Endothelial cell of umbilical vein (primary cell): ENCODE data around the gene SLC6A18. TPM values are rescaled to one million over a fixed set of nuclear protein-coding genes. Genes with fewer than 3 reads are reported as not detected.

Experiments used
- BruUV-seq: library from RNA; stranded (reverse); fragments of 400-500 nt; replicated peaks from 2 replicates; lab custom pipeline; 2021; lab: Mats Ljungman, UMichigan
- CTCF ChIA-PET: fragments of 300-600, 350-600 bp; sonication (Branson Sonifier 250); formaldehyde crosslinking; loops from one replicate; lab custom pipeline; 2021; ENCODE audit warnings: antibody characterized with exemption, inconsistent platforms; lab: Charles Lee
- POLR2A ChIA-PET: fragments of 300-600, 350-600 bp; sonication (Branson Sonifier 250); formaldehyde crosslinking; loops from one replicate; lab custom pipeline; 2021; ENCODE audit warnings: antibody characterized with exemption, inconsistent platforms; lab: Charles Lee
- DNase-seq: peaks from one replicate; pipeline ENCODE4 v3.0.0-alpha.2; 2011; ENCODE audit warnings: low read depth, low spot score
- FAIRE-seq: peaks from 2 replicates; lab custom pipeline; 2011; peaks lifted over from hg19 to GRCh38; lab: Jason Lieb, UNC
- H2AFZ ChIP-seq: 2 replicates; pipeline ENCODE4 v1.6.0; 2012; ENCODE audit warnings: low read depth, low read length, control low read depth, inconsistent platforms
- H3K27ac ChIP-seq: 2 replicates; pipeline ENCODE4 v1.5.1; 2011; ENCODE audit warnings: low read depth, mild to moderate bottlenecking, control low read depth, low read length, moderate library complexity; ENCODE audit not compliant: insufficient read depth
- H3K27me3 ChIP-seq, 2 experiments: 2 replicates each; pipeline versions ENCODE4 v1.6.0 to v1.6.1; 2011; ENCODE audit warnings: low read length in 2 of 2, mixed read lengths in 1 of 2; ENCODE audit not compliant: control insufficient read depth in 2 of 2, insufficient read depth in 2 of 2
- H3K36me3 ChIP-seq, 2 experiments: 2 replicates in 1 of 2; 3 replicates in 1 of 2; pipeline ENCODE4 v1.5.1; 2011; ENCODE audit warnings: low read length in 2 of 2, mild to moderate bottlenecking in 1 of 2, moderate library complexity in 1 of 2; ENCODE audit not compliant: control insufficient read depth in 2 of 2, insufficient read depth in 2 of 2; ENCODE audit errors: extremely low read depth in 1 of 2
- H3K4me1 ChIP-seq: 3 replicates; pipeline ENCODE4 v1.5.1; 2011; ENCODE audit warnings: mild to moderate bottlenecking, low read length; ENCODE audit not compliant: control insufficient read depth, insufficient read depth; ENCODE audit errors: extremely low read depth
- H3K4me2 ChIP-seq: 2 replicates; pipeline ENCODE4 v1.6.1; 2011; ENCODE audit warnings: low read length, control low read depth, mixed read lengths; ENCODE audit not compliant: insufficient read depth
- H3K4me3 ChIP-seq, 3 experiments: fragments of 200-600 bp in 1 of 3; sonication (generic), shearing (Covaris generic) in 1 of 3; replicated peaks in 1 of 3; 2 replicates each; pipeline ENCODE4 v1.5.1; 2011 to 2016; ENCODE audit warnings: control low read depth in 3 of 3, low read length in 3 of 3, mild to moderate bottlenecking in 2 of 3, inconsistent platforms in 1 of 3, low read depth in 1 of 3, moderate library complexity in 1 of 3; ENCODE audit not compliant: insufficient read depth in 1 of 3
- H3K79me2 ChIP-seq: 2 replicates; pipeline ENCODE4 v1.6.0; 2012; ENCODE audit warnings: low read length, inconsistent platforms; ENCODE audit not compliant: control insufficient read depth, insufficient read depth
- H3K9ac ChIP-seq: replicated peaks from 2 replicates; pipeline ENCODE3; 2011; ENCODE audit warnings: low read length, control low read depth; ENCODE audit not compliant: insufficient read depth; ENCODE audit errors: extremely low read depth
- H3K9me1 ChIP-seq: replicated peaks from 3 replicates; pipeline ENCODE4 v1.6.0; 2011; ENCODE audit warnings: mild to moderate bottlenecking, low read length; ENCODE audit not compliant: control insufficient read depth, insufficient read depth; ENCODE audit errors: extremely low read depth
- H3K9me3 ChIP-seq: replicated peaks from 2 replicates; pipeline ENCODE4 v1.5.1; 2012; ENCODE audit warnings: low read length, inconsistent platforms; ENCODE audit not compliant: control insufficient read depth, insufficient read depth
- H4K20me1 ChIP-seq: replicated peaks from 2 replicates; pipeline ENCODE3; 2011; ENCODE audit warnings: mild to moderate bottlenecking, low read length; ENCODE audit not compliant: control insufficient read depth, insufficient read depth; ENCODE audit errors: extremely low read depth
- EZH2 ChIP-seq: IDR thresholded peaks from 2 replicates; pipeline ENCODE4 v1.6.1; 2012; ENCODE audit warnings: borderline replicate concordance, low read depth, mild to moderate bottlenecking, moderate library complexity, low read length, inconsistent platforms; ENCODE audit not compliant: severe bottlenecking
- FOS ChIP-seq: IDR thresholded peaks from 2 replicates; pipeline ENCODE4 v1.6.1; 2011; ENCODE audit warnings: mild to moderate bottlenecking, low read length, moderate library complexity, borderline replicate concordance; ENCODE audit not compliant: insufficient read depth
- GATA2 ChIP-seq: IDR thresholded peaks from 2 replicates; pipeline ENCODE4 v1.7.0; 2011; ENCODE audit warnings: low read depth, mild to moderate bottlenecking, moderate library complexity, mixed read lengths, low read length; ENCODE audit not compliant: insufficient read length, insufficient read depth
- JUN ChIP-seq: IDR thresholded peaks from 2 replicates; pipeline ENCODE4 v1.6.1; 2011; ENCODE audit warnings: borderline replicate concordance, low read depth; ENCODE audit not compliant: insufficient read length, insufficient read depth
- MYC ChIP-seq: IDR thresholded peaks from one replicate; pipeline ENCODE4 v1.6.1; 2011; ENCODE audit warnings: mild to moderate bottlenecking, low read depth, low read length
- POLR2A ChIP-seq: IDR thresholded peaks from 2 replicates; pipeline ENCODE4 v1.6.1; 2012; ENCODE audit warnings: low read depth, mild to moderate bottlenecking, control low read depth, low read length
- POLR2AphosphoS5 ChIP-seq: IDR thresholded peaks from 2 replicates; pipeline ENCODE4 v1.6.1; 2012; ENCODE audit warnings: low read depth, mild to moderate bottlenecking, control low read depth, low read length, moderate library complexity; ENCODE audit not compliant: insufficient read depth
- dilution Hi-C: fragments of 300-500 bp; cut with MboI; formaldehyde crosslinking; loops from one replicate; pipeline ENCODE4 v1.15.0; 2019; ENCODE audit warnings: low sequenced_read_pairs; ENCODE audit not compliant: extremely low pct_ligation_motif_present
- intact Hi-C: fragments of 100-400 bp; cut with micrococcal nuclease; formaldehyde crosslinking; loops from one replicate; pipeline ENCODE4 v1.10.0; 2022
- polyA plus RNA-seq, 4 experiments: library from polyadenylated mRNA; depleted of rRNA in 3 of 4; stranded (reverse) in 3 of 4; unstranded in 1 of 4; fragments of >200 nt; gene quantifications; 2 replicates each; pipeline versions ENCODE4 v1.2.1 to v1.2.3, GENCODE V29; 2011 to 2012; ENCODE audit warnings: missing spikeins in 1 of 4
- total RNA-seq: library from RNA; stranded (reverse); gene quantifications from 2 replicates; pipeline ENCODE4 v1.2.3, GENCODE V29; 2021
- TF ChIP-seq, protein P1 (sequence below), 2 donors: IDR thresholded peaks; 1 replicate in 1 of 2; 2 replicates in 1 of 2; pipeline ENCODE4 v1.5.1; 2011; ENCODE audit warnings: low read length in 2 of 2, mild to moderate bottlenecking in 2 of 2, moderate library complexity in 2 of 2, control low read depth in 1 of 2, inconsistent platforms in 1 of 2, low read depth in 1 of 2; ENCODE audit not compliant: insufficient read depth in 1 of 2; ENCODE audit errors: extremely low read depth in 1 of 2
- TF ChIP-seq, protein P2 (sequence below): IDR thresholded peaks from 2 replicates; pipeline ENCODE4 v1.6.1; 2011; ENCODE audit not compliant: insufficient read depth, insufficient read length

SLC6A18 gene
- total and polyA plus RNA-seq, 2 donors (not counting 3 experiments of a cell fraction or from before 2014, with no cell fraction given): not detected

DNA sequence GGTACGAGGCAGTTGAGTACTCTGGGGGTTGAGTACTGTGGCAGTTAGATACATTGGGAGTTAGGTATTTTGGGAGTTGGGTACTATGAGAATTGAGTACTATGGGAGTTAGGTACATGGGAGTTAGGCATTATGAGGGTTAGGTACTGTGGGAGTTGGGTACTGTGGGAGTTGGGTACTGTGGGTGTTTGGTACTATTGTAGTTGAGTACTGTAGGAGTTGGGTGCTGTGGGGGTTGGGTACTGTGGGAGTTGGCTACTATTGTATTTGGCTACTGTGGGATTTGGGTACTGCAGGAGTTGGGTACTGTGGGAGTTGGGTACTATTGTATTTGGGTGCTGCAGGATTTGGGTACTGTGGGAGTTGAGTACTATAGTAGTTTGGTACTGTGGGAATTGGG lies 28.6 kb upstream of the SLC6A18 start:
- H3K9ac ChIP-seq: no peak overlapping the region
- no peak overlapping the region for H3K4me2 ChIP-seq
- no peak for DNase-seq
- no TSS peak for BruUV-seq
- no peaks in the 10 kb centered on the region for H3K27me3 ChIP-seq
- no peak overlapping the region for H2AFZ ChIP-seq
- no peak for TF ChIP-seq FOS
- TF ChIP-seq, protein P1, sequence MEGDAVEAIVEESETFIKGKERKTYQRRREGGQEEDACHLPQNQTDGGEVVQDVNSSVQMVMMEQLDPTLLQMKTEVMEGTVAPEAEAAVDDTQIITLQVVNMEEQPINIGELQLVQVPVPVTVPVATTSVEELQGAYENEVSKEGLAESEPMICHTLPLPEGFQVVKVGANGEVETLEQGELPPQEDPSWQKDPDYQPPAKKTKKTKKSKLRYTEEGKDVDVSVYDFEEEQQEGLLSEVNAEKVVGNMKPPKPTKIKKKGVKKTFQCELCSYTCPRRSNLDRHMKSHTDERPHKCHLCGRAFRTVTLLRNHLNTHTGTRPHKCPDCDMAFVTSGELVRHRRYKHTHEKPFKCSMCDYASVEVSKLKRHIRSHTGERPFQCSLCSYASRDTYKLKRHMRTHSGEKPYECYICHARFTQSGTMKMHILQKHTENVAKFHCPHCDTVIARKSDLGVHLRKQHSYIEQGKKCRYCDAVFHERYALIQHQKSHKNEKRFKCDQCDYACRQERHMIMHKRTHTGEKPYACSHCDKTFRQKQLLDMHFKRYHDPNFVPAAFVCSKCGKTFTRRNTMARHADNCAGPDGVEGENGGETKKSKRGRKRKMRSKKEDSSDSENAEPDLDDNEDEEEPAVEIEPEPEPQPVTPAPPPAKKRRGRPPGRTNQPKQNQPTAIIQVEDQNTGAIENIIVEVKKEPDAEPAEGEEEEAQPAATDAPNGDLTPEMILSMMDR (IDR thresholded peaks at IDR 0.05; ENCODE audit: extremely low read depth in 1 of 2, insufficient read depth in 1 of 2, low read depth in 1 of 2, low read length in 2 of 2): no peak
- TF ChIP-seq GATA2: no peak
- no peak for TF ChIP-seq POLR2A
- no peak for TF ChIP-seq EZH2
- no peak for TF ChIP-seq JUN
- TF ChIP-seq, protein P2, sequence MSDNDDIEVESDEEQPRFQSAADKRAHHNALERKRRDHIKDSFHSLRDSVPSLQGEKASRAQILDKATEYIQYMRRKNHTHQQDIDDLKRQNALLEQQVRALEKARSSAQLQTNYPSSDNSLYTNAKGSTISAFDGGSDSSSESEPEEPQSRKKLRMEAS: no peak
- TF ChIP-seq MYC: no peak
- no peak for TF ChIP-seq POLR2AphosphoS5
- ChIA-PET POLR2A (no interaction called here), CTCF (interaction anchor here (0.8 kb wide), 1 partner anchor 22 kb away, joined by 3 read pairs; no protein-coding TSS in a partner anchor)
- no peak overlapping the region for H3K27ac ChIP-seq
- no peaks in the 10 kb centered on the region for H3K9me3 ChIP-seq
- H3K36me3 ChIP-seq: no peaks in the 10 kb centered on the region
- FAIRE-seq: no peak
- no peaks in the 10 kb centered on the region for H4K20me1 ChIP-seq
- intact Hi-C loops (no loop called here), dilution Hi-C loops (no loop called here)
- H3K79me2 ChIP-seq: no peaks in the 10 kb centered on the region
- H3K9me1 ChIP-seq: no peaks in the 10 kb centered on the region
- H3K4me1 ChIP-seq: no peaks in the 10 kb centered on the region
- no peak overlapping the region for H3K4me3 ChIP-seq
